Osteocyte (in vitro differentiated cells): ENCODE data around the gene DMTF1. TPM values are rescaled to one million over a fixed set of nuclear protein-coding genes. Genes with fewer than 3 reads are reported as not detected.

Experiments used
- DNase-seq: peaks from one replicate; pipeline ENCODE4 v3.0.0; 2021; ENCODE audit warnings: mixed read lengths; ENCODE audit not compliant: unreplicated experiment; ENCODE audit errors: extremely low spot score
- H3K27ac Mint-ChIP-seq: one replicate; pipeline ENCODE4 v1.8.0; 2021; ENCODE audit warnings: mild to moderate bottlenecking, mixed read lengths; ENCODE audit not compliant: unreplicated experiment
- H3K27me3 Mint-ChIP-seq: one replicate; pipeline ENCODE4 v1.8.0; 2021; ENCODE audit warnings: mixed read lengths; ENCODE audit not compliant: unreplicated experiment
- H3K36me3 Mint-ChIP-seq: one replicate; pipeline ENCODE4 v1.8.0; 2021; ENCODE audit warnings: mixed read lengths; ENCODE audit not compliant: unreplicated experiment
- H3K4me1 Mint-ChIP-seq: one replicate; pipeline ENCODE4 v1.8.0; 2021; ENCODE audit warnings: mixed read lengths; ENCODE audit not compliant: unreplicated experiment
- H3K4me3 Mint-ChIP-seq: one replicate; pipeline ENCODE4 v1.8.0; 2021; ENCODE audit warnings: mild to moderate bottlenecking, moderate library complexity, mixed read lengths; ENCODE audit not compliant: unreplicated experiment
- H3K9me3 Mint-ChIP-seq: one replicate; pipeline ENCODE4 v1.8.0; 2021; ENCODE audit warnings: mixed read lengths; ENCODE audit not compliant: unreplicated experiment
- total RNA-seq: library from RNA; stranded (reverse); gene quantifications from 2 replicates; pipeline ENCODE4 v1.2.1, GENCODE V29; 2021
- TF ChIP-seq, protein P1 (sequence below): fragments of 200-600 bp; sonication (generic); IDR thresholded peaks from 2 replicates; pipeline ENCODE4 v1.5.0; 2021; ENCODE audit warnings: antibody characterized with exemption, mild to moderate bottlenecking, moderate library complexity

DMTF1 gene
- total RNA-seq, 1 donor from 2014 or later, result 82.9 TPM

DNA sequence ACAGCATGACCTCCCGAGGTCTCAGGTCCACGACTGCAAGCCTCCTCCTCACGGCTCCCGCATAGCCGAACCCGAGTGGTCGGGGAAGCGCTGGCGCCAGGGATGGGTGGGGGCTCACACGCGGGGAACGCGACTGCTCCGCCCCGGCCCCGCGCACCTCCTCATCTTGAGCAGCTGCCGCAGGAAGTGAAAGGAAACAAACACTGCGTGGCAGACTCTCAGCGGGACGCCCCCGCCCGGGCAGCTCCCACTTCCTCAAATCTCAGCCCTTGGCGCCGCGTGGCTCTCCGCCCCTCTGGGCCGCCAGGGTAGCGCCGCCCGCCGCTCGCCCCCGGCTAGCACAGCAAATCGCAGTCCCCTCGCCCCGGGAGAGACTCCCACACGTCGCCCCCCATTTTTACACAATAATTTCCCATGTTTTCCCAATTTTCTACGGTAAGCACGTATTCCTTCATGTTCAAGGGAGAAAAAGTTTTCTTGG, 67.3 kb downstream of the DMTF1 start, which contains the start of gene TMEM243:
TMEM243 (minus strand) TSS at position 188 of the 481 bp plus-strand sequence. CDS start 229 bp downstream, outside the sequence.
- Mint-ChIP-seq H3K36me3 (peaks cover 1% of the 10 kb centered on the region), H3K27ac (peak within 1 kb of the TSS; percentile 92)

DNA sequence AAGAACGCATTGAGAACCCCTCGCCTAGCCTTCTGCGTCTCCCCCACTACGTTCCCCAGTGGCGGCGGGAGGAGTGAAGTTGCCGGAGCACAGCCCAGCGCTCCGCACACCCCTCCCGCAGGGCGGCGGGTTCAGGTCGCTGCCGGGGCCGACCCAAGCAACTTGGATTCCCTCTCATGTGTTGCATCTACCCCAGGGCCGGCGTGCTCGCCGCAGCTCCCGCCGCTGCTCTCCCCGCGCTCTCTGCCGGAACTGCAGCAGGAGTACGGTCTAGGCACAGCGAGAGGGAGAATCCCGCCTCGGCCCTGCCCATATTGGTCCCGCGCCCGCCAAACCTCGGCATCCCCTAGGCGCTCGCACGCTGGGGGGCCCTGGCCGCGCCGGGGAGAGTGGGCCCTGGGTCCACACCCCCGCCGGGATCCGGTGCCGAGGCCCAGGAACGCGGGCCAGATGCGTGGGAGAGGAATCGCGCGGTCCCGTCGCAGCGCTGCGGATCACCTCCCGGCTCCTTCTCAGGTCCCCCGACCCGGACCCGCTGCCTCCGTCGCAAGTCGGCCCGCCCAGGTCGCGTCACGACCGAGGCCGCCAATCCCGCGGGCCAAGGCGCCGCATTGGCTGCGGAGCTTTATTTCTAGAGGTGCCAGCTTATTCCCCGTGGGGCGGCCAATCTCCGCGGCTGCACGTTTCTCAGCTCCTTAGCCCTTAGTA, 67.9 kb downstream of the DMTF1 start:
- no peaks in the 10 kb centered on the region for H3K9me3 Mint-ChIP-seq
- peak overlapping the region; percentile 92 for H3K27ac Mint-ChIP-seq
- H3K36me3 Mint-ChIP-seq, result peaks cover 1% of the 10 kb centered on the region
- H3K4me1 Mint-ChIP-seq, result peaks cover 29% of the 10 kb centered on the region
- H3K27me3 Mint-ChIP-seq, result peaks cover under 1% of the 10 kb centered on the region
- DNase-seq, result peak; percentile 91
- peak overlapping the region; percentile 96 for H3K4me3 Mint-ChIP-seq
- TF ChIP-seq, protein P1, sequence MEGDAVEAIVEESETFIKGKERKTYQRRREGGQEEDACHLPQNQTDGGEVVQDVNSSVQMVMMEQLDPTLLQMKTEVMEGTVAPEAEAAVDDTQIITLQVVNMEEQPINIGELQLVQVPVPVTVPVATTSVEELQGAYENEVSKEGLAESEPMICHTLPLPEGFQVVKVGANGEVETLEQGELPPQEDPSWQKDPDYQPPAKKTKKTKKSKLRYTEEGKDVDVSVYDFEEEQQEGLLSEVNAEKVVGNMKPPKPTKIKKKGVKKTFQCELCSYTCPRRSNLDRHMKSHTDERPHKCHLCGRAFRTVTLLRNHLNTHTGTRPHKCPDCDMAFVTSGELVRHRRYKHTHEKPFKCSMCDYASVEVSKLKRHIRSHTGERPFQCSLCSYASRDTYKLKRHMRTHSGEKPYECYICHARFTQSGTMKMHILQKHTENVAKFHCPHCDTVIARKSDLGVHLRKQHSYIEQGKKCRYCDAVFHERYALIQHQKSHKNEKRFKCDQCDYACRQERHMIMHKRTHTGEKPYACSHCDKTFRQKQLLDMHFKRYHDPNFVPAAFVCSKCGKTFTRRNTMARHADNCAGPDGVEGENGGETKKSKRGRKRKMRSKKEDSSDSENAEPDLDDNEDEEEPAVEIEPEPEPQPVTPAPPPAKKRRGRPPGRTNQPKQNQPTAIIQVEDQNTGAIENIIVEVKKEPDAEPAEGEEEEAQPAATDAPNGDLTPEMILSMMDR, result no peak

More for the DNA sequence above, 67.3 kb downstream of the DMTF1 start, which contains the start of gene TMEM243:
- DNase-seq, result peak; percentile 87
- Mint-ChIP-seq H3K4me3 (peak within 1 kb of the TSS; percentile 96), H3K9me3 (no peaks in the 10 kb centered on the region), H3K27me3 (no peaks in the 10 kb centered on the region), H3K4me1 (peaks cover 30% of the 10 kb centered on the region)
- TF ChIP-seq, protein P1, result peak; percentile 26

DNA sequence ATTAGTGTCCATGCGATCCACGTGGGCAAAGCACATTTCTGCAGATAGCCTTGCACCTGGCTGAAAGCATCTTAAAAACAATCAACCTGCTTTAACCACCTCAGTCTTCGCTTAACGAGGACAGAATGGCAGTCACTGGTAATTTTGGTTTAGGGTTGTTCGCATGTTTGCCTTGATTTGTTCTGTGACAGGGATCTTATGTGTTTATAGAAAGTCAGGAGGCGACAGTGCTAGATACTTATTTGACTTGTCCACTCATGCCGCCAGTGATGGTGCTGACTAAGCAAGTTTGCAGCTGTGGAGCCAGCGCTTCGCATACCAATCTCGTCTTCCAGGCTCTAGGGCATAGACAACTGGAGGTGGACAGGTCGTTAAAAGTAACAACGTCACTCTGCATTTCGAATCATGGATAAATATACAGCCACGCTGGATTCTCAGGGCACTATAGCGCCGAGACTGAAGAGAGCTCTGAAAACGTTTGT, 68.5 kb downstream of the DMTF1 start:
- Mint-ChIP-seq H3K4me1 (peaks cover 29% of the 10 kb centered on the region), H3K4me3 (peak overlapping the region; percentile 96), H3K27ac (peak overlapping the region; percentile 31), H3K36me3 (peaks cover 1% of the 10 kb centered on the region), H3K27me3 (peaks cover 7% of the 10 kb centered on the region), H3K9me3 (no peaks in the 10 kb centered on the region)
- TF ChIP-seq, protein P1, result no peak
- no peak for DNase-seq

DNA sequence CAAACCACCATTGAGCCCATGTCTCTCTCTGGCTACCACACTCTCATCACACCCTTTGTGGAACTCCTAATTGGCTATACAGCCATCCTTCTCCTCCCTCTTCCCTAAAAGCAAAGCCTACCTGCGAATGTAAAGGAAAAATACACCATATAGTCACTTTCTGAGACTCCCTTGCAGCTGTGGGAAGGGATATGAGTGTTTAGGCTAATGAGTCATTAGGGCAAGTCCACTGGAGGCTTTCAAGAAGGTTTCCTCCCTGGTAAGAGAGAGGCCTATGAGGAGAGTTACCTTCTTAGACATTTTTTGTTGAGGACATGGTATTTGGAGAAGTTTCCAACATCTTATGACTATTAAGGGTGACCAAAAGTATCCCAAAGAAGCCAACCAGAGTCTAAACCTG, 71.4 kb downstream of the DMTF1 start:
- peaks cover 34% of the 10 kb centered on the region for H3K27me3 Mint-ChIP-seq
- peaks cover 12% of the 10 kb centered on the region for H3K4me1 Mint-ChIP-seq
- H3K36me3 Mint-ChIP-seq, result no peaks in the 10 kb centered on the region
- TF ChIP-seq, protein P1, result no peak
- DNase-seq, result no peak
- H3K4me3 Mint-ChIP-seq, result no peak overlapping the region
- no peaks in the 10 kb centered on the region for H3K9me3 Mint-ChIP-seq
- H3K27ac Mint-ChIP-seq, result no peak overlapping the region

DNA sequence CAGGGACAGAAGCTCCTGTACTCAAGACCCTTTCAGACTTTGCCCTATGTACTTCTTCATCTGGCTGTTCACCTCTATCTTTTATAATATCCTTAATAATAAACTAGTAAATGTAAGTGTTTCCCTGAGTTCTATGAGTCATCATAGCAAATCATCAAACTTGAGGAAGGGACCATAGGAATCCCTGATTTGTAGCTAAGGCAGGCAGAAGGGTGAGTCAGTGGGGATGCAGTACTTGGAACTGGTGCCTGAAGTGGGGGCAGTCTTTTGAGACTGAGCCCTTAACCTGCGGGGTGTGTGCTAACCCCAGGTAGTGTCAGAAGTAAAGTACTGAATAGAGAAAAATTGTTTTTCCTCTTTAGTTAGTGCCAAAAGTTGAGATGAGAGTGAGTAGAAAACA, 73.4 kb downstream of the DMTF1 start:
- DNase-seq, result no peak
- H3K4me3 Mint-ChIP-seq, result no peak overlapping the region
- peaks cover 4% of the 10 kb centered on the region for H3K4me1 Mint-ChIP-seq
- H3K36me3 Mint-ChIP-seq, result no peaks in the 10 kb centered on the region
- H3K9me3 Mint-ChIP-seq, result no peaks in the 10 kb centered on the region
- peaks cover 43% of the 10 kb centered on the region for H3K27me3 Mint-ChIP-seq
- TF ChIP-seq, protein P1, result no peak
- H3K27ac Mint-ChIP-seq, result no peak overlapping the region
